ENCODE data around the gene PCSK7. TPM values are rescaled to one million over a fixed set of nuclear protein-coding genes. Genes with fewer than 3 reads are reported as not detected.
A peak's percentile ranks its signal among the peaks of the same experiment; 100 is the strongest.

The PCSK7 gene
- total and polyA plus RNA-seq, 2 of the 4 experiments (the other 2 are of a cell fraction) = 35.8 to 54.3 TPM

DNA sequence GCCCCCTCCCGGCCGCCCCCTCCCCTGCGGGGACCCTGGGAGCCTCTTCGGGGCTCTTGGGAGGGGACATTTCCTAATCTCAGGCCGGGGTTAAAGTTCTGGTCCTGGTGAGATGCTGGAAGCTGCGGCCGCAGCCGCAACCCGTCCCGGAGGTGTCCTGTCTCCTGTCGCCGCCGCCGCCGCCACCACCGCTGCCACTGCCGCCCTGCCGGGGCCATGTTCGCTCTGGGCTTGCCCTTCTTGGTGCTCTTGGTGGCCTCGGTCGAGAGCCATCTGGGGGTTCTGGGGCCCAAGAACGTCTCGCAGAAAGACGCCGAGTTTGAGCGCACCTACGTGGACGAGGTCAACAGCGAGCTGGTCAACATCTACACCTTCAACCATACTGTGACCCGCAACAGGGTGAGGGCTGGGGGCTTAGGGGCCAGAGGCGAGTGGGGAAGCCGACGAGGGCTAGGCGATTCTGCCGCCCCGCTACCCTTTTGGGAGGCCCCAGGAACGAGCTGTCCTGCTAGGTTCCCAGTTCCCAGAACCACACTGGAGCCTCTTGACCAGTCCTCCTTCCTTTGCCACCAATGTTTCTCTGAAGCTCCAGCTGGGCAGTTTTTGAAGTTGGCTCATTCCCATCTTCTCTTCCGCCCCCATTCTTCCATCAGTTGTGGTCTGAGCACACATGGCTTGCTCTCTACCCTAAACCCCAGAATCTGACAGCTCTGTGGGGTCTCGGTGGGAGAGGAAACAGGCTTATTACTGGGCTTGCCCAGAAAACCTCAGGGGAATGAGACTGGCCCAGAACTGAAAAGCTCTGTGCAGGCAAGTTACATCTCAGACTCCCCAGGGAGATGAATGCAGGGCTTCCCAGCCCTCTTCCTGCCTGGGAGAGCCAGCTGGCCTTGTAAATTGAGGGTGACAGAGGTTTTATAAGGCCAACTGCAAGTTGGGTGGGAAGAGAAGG lies 52.5 kb downstream of the PCSK7 start:
- Histone ChIP-seq H3K27ac (ENCODE audit: insufficient read depth, low read length) (peak overlapping the region; percentile 93), H3K14ac (replicated peaks; ENCODE audit: low read depth, low read length) (peak overlapping the region; percentile 87), H3K9me3 (ENCODE audit: control insufficient read depth, insufficient read depth, low read length) (no peaks in the 10 kb centered on the region), H4K5ac (ENCODE audit: low read depth, low read length) (peak overlapping the region; percentile 14), H4K91ac (ENCODE audit: insufficient read depth, low read depth, low read length) (peak overlapping the region; percentile 69), H4K8ac (ENCODE audit: low read depth in 2 of 2, low read length in 2 of 2) (peak overlapping the region; percentile 64 to 69), H3K18ac (ENCODE audit: low read depth, low read length) (peak overlapping the region; percentile 35), H3K56ac (ENCODE audit: extremely low read depth, insufficient read depth, low read length) (peak overlapping the region; percentile 36), H3K27me3 (ENCODE audit: control insufficient read depth, insufficient read depth, low read length) (no peaks in the 10 kb centered on the region), H3K4me1 (ENCODE audit: control insufficient read depth, insufficient read depth, low read length) (peaks cover 13% of the 10 kb centered on the region), H3K9me1 (ENCODE audit: insufficient read depth, low read length) (peaks cover 9% of the 10 kb centered on the region), H2BK20ac (ENCODE audit: low read depth, low read length) (peak overlapping the region; percentile 23; the same call in 1 of the 2 replicates), H2AFZ (replicated peaks; ENCODE audit: low read length, poor library complexity) (peak overlapping the region; percentile 92), H3K4ac (ENCODE audit: low read depth, low read length) (peak overlapping the region; percentile 89), H3K4me2 (ENCODE audit: low read depth, low read length) (peak overlapping the region; percentile 86), H2BK15ac (ENCODE audit: low read depth, low read length) (peak overlapping the region; percentile 61; the same call in 2 of the 3 replicates), H3K9ac (ENCODE audit: low read depth, low read length) (peak overlapping the region; percentile 91), H3K36me3 (ENCODE audit: control insufficient read depth, insufficient read depth, low read length) (peaks cover 16% of the 10 kb centered on the region), H2AK5ac (ENCODE audit: low read depth, low read length) (peak overlapping the region; percentile 83), H3K23ac (ENCODE audit: low read depth, low read length) (peak overlapping the region; percentile 93), H2AK9ac (replicated peaks; ENCODE audit: low read depth, low read length, poor library complexity) (peak overlapping the region; percentile 78), H2BK5ac (ENCODE audit: low read depth, low read length, poor library complexity, severe bottlenecking) (peak overlapping the region; percentile 71), H2BK120ac (ENCODE audit: low read depth, low read length) (peak overlapping the region; percentile 36; the same call in 1 of the 2 replicates), H3K79me1 (ENCODE audit: low read depth in 1 of 2, low read length in 2 of 2) (peaks cover 21 to 41% of the 10 kb centered on the region in 2 experiments), H4K20me1 (ENCODE audit: insufficient read depth, low read length) (no peaks in the 10 kb centered on the region; the same call in none of the 2 replicates), H3K4me3 (ENCODE audit: insufficient read depth, low read depth, low read length) (peak overlapping the region; percentile 87)
- ChIA-PET POLR2A (ENCODE audit: unreplicated experiment) (interaction anchor here (0.6 to 1.1 kb wide), 3 partner anchors 16 to 116 kb away, joined by 4 to 14 read pairs (median 4); partner anchors contain the start of gene PAFAH1B2), CTCF (no interaction called here)
- 0% methylated on average over 18 of the region's 39 CpGs; no CpG with 5 or more reads in 1 of the 2 experiments for WGBS, 2 experiments (ENCODE audit: extremely low coverage in 2 of 2, insufficient read length in 1 of 2)
- ATAC-seq (ENCODE audit: low read depth) (peak; percentile 34), DNase-seq (no peak)
- in situ Hi-C loops (cut with MboI; ENCODE audit: low sequenced_read_pairs) = no loop called here
- intact Hi-C loops (cut with micrococcal nuclease) = no loop called here
- BruUV-seq (replicated peaks) = no TSS peak
- TF ChIP-seq POLR2A (IDR thresholded peaks at IDR 0.05; ENCODE audit: low read depth, low read length) (0 out of 2 replicates have a peak, but pooled peaks have one; percentile 11), MAFK (IDR thresholded peaks at IDR 0.05; ENCODE audit: low read depth, low read length) (no peak), SMC3 (IDR thresholded peaks at IDR 0.05; ENCODE audit: low read depth, low read length) (no peak)
- dilution Hi-C loops (cut with HindIII; ENCODE audit: low sequenced_read_pairs, unreplicated experiment) = no loop called here
